SH-SY5Y (cell line): Measurements from ENCODE around the gene MRPL39.

Experiments used
- GATA2 ChIP-seq: IDR thresholded peaks from 2 replicates; pipeline ENCODE4 v1.6.1; 2011; ENCODE audit warnings: mild to moderate bottlenecking, low read depth, low read length
- GATA3 ChIP-seq: IDR thresholded peaks from 2 replicates; pipeline ENCODE4 v1.6.1; 2011; ENCODE audit warnings: low read depth, mild to moderate bottlenecking, low read length, moderate library complexity

- TF ChIP-seq GATA2 (no peak), GATA3 (no peak)
Measured at GRCh38 chr21:25584833-25585676, 22.2 kb downstream of the MRPL39 start.
